Loucy (cell line): ENCODE measurements around the gene PHLDB1.

ENCODE experiments used
- CTCF ChIP-seq: fragments of 200-600 bp; sonication (generic); conservative IDR thresholded peaks from 2 replicates; pipeline ENCODE4 v1.5.1; 2014; ENCODE audit warnings: mild to moderate bottlenecking, antibody characterized with exemption, low read length
- EZH2phosphoT487 ChIP-seq: fragments of 200-600 bp; IDR thresholded peaks from 2 replicates; pipeline ENCODE4 v1.6.1; 2018; ENCODE audit warnings: antibody characterized with exemption, mild to moderate bottlenecking, moderate library complexity, borderline replicate concordance

- TF ChIP-seq CTCF (no peak), EZH2phosphoT487 (no peak)
Measured at GRCh38 chr11:118605116-118605867, 2.1 kb upstream of the PHLDB1 start.
